ENCODE measurements around the gene HNRNPUL2. TPM values are rescaled to one million over a fixed set of nuclear protein-coding genes. Genes with fewer than 3 reads are reported as not detected.

HNRNPUL2 gene
- total and polyA plus RNA-seq, 9 of the 15 experiments (the other 6 are each of a cell fraction or from before 2014, with no cell fraction given): 0.89 to 44.3 (median 15.2) TPM

DNA sequence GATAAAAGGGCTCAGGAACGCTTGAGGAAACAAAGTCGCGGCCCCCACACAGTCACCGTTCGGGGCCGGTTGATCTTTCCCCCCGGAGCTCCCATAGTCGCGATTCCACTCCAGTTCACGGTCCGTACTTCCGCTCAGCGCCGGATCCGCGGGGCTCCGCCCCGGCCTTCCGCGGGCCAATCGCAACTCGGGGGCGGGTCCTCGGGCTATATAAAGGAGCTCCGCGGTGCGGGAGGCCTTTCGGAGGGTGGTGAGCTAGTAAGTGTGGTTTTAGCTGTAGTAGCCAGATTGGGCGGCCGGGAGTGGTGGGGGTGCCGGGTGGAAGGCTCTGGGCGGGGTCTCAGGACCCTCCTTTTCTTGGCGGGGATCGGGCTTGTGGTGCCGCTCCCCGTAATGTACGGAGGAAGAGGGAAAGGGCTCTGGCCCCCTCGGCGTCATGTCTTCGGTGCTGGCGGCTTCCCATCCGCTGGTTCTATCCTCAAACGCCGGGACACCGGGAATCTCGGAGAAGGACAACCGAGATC lies 62.1 kb downstream of the HNRNPUL2 start, which contains the start of the genes C11orf98 and CSKMT (continued):
- TF ChIP-seq, protein P1, sequence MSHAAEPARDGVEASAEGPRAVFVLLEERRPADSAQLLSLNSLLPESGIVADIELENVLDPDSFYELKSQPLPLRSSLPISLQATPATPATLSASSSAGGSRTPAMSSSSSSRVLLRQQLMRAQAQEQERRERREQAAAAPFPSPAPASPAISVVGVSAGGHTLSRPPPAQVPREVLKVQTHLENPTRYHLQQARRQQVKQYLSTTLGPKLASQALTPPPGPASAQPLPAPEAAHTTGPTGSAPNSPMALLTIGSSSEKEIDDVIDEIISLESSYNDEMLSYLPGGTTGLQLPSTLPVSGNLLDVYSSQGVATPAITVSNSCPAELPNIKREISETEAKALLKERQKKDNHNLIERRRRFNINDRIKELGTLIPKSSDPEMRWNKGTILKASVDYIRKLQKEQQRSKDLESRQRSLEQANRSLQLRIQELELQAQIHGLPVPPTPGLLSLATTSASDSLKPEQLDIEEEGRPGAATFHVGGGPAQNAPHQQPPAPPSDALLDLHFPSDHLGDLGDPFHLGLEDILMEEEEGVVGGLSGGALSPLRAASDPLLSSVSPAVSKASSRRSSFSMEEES (CRISPR knock-in tag; IDR thresholded peaks at IDR 0.05): peak; percentile 36
- TF ChIP-seq, protein P2, sequence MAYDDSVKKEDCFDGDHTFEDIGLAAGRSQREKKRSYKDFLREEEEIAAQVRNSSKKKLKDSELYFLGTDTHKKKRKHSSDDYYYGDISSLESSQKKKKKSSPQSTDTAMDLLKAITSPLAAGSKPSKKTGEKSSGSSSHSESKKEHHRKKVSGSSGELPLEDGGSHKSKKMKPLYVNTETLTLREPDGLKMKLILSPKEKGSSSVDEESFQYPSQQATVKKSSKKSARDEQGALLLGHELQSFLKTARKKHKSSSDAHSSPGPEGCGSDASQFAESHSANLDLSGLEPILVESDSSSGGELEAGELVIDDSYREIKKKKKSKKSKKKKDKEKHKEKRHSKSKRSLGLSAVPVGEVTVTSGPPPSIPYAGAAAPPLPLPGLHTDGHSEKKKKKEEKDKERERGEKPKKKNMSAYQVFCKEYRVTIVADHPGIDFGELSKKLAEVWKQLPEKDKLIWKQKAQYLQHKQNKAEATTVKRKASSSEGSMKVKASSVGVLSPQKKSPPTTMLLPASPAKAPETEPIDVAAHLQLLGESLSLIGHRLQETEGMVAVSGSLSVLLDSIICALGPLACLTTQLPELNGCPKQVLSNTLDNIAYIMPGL (CRISPR knock-in tag; IDR thresholded peaks at IDR 0.05): peak; percentile 24; the same call in 1 of the 2 replicates
- TF ChIP-seq HCFC1 (IDR thresholded peaks at IDR 0.05; ENCODE audit: low read depth, low read length) (peak; percentile 59; the same call in 1 of the 2 replicates), NCOR1 (IDR thresholded peaks at IDR 0.05) (peak; percentile 75), ZNF197 (CRISPR knock-in tag; IDR thresholded peaks at IDR 0.05; ENCODE audit: low read depth) (peak; percentile 46; the same call in 1 of the 2 replicates), ZNF253 (CRISPR knock-in tag; conservative IDR thresholded peaks at IDR 0.05) (no peak; the same call in 1 of the 2 replicates), NBN (IDR thresholded peaks at IDR 0.05; ENCODE audit: low read depth) (peak; percentile 62; the same call in 1 of the 2 replicates), TAF15 (IDR thresholded peaks at IDR 0.05; ENCODE audit: low read depth, low read length) (no peak), RHOXF2B (CRISPR knock-in tag; conservative IDR thresholded peaks at IDR 0.05) (0 out of 2 replicates have a peak, but pooled peaks have one; percentile 70), NFXL1 (CRISPR knock-in tag; IDR thresholded peaks at IDR 0.05) (peak; percentile 56; the same call in 1 of the 2 replicates), ZNF274 (IDR thresholded peaks at IDR 0.05; ENCODE audit: borderline replicate concordance, low read depth, low read length) (no peak), TEAD2 (tag; IDR thresholded peaks at IDR 0.05) (no peak), SP1 (CRISPR knock-in tag; IDR thresholded peaks at IDR 0.05) (peak; percentile 100), EWSR1 (IDR thresholded peaks at IDR 0.05; ENCODE audit: borderline replicate concordance, low read depth, partially characterized antibody) (no peak), CCNT2 (IDR thresholded peaks at IDR 0.05; ENCODE audit: borderline replicate concordance, extremely low read depth, insufficient read length, low read depth, low read length) (peak; percentile 70), ZNF124 (CRISPR knock-in tag; IDR thresholded peaks at IDR 0.05) (no peak), CREM (IDR thresholded peaks at IDR 0.05; ENCODE audit: low read depth) (peak; percentile 48), NEUROD1 (IDR thresholded peaks at IDR 0.05; ENCODE audit: borderline replicate concordance, low read depth, low read length, partially characterized antibody) (peak; percentile 86)
- TF ChIP-seq, protein P3, sequence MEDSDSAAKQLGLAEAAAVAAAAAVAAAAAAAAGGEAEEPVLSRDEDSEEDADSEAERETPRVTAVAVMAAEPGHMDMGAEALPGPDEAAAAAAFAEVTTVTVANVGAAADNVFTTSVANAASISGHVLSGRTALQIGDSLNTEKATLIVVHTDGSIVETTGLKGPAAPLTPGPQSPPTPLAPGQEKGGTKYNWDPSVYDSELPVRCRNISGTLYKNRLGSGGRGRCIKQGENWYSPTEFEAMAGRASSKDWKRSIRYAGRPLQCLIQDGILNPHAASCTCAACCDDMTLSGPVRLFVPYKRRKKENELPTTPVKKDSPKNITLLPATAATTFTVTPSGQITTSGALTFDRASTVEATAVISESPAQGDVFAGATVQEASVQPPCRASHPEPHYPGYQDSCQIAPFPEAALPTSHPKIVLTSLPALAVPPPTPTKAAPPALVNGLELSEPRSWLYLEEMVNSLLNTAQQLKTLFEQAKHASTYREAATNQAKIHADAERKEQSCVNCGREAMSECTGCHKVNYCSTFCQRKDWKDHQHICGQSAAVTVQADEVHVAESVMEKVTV (CRISPR knock-in tag; IDR thresholded peaks at IDR 0.05): 0 out of 2 replicates have a peak, but pooled peaks have one; percentile 8
- TF ChIP-seq, protein P4, sequence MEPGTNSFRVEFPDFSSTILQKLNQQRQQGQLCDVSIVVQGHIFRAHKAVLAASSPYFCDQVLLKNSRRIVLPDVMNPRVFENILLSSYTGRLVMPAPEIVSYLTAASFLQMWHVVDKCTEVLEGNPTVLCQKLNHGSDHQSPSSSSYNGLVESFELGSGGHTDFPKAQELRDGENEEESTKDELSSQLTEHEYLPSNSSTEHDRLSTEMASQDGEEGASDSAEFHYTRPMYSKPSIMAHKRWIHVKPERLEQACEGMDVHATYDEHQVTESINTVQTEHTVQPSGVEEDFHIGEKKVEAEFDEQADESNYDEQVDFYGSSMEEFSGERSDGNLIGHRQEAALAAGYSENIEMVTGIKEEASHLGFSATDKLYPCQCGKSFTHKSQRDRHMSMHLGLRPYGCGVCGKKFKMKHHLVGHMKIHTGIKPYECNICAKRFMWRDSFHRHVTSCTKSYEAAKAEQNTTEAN (CRISPR knock-in tag; IDR thresholded peaks at IDR 0.05): no peak
- TF ChIP-seq, protein P5, sequence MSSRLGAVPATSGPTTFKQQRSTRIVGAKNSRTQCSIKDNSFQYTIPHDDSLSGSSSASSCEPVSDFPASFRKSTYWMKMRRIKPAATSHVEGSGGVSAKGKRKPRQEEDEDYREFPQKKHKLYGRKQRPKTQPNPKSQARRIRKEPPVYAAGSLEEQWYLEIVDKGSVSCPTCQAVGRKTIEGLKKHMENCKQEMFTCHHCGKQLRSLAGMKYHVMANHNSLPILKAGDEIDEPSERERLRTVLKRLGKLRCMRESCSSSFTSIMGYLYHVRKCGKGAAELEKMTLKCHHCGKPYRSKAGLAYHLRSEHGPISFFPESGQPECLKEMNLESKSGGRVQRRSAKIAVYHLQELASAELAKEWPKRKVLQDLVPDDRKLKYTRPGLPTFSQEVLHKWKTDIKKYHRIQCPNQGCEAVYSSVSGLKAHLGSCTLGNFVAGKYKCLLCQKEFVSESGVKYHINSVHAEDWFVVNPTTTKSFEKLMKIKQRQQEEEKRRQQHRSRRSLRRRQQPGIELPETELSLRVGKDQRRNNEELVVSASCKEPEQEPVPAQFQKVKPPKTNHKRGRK (tag; IDR thresholded peaks at IDR 0.05): no peak
